Measurements from ENCODE around the gene PEX10.

DNA sequence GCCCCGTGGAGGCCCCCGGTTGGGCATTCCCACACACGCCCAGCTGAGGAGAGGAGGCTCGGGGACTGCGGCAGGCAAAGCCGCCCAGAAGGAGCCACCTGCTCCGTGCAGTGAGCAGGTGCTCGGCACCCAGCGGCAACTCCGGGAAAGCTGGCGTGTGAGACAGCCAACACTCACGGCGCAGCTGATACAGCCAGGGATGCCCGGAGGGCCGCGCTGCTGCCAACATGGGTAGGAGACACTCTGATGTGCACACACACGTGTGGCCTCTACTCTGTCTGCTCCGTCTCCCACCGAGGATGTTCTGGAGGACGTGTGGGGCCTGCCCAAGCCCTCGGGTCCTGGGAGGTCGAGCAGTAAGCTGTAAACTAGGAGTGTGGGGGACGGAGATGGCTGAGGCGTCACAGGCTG is 33.9 kb downstream of the PEX10 start:
- TF ChIP-seq POLR2AphosphoS5 (IDR thresholded peaks at IDR 0.05) (no peak), POLR2A (IDR thresholded peaks at IDR 0.05) (no peak)
- TF ChIP-seq, protein P1, sequence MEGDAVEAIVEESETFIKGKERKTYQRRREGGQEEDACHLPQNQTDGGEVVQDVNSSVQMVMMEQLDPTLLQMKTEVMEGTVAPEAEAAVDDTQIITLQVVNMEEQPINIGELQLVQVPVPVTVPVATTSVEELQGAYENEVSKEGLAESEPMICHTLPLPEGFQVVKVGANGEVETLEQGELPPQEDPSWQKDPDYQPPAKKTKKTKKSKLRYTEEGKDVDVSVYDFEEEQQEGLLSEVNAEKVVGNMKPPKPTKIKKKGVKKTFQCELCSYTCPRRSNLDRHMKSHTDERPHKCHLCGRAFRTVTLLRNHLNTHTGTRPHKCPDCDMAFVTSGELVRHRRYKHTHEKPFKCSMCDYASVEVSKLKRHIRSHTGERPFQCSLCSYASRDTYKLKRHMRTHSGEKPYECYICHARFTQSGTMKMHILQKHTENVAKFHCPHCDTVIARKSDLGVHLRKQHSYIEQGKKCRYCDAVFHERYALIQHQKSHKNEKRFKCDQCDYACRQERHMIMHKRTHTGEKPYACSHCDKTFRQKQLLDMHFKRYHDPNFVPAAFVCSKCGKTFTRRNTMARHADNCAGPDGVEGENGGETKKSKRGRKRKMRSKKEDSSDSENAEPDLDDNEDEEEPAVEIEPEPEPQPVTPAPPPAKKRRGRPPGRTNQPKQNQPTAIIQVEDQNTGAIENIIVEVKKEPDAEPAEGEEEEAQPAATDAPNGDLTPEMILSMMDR (IDR thresholded peaks at IDR 0.05) = no peak
